ENCODE data around the gene SNX4. TPM values are rescaled to one million over a fixed set of nuclear protein-coding genes. Genes with fewer than 3 reads are reported as not detected.
"Not testable (repeated sequence)": the region's sequence is repeated elsewhere in the genome, so short reads cannot be mapped to it uniquely, and the experiment has no call there.

Gene SNX4
- total RNA-seq, 1 experiment from 2014 or later = 38.0 TPM

- no TSS peak for BruUV-seq (replicated peaks)
- Mint-ChIP-seq H3K4me3 (ENCODE audit: low read depth, unreplicated experiment) (no peak overlapping the region), H3K36me3 (ENCODE audit: insufficient read depth, unreplicated experiment) (no peaks in the 10 kb centered on the region), H3K4me1 (ENCODE audit: low read depth, unreplicated experiment) (no peaks in the 10 kb centered on the region), H3K27me3 (ENCODE audit: unreplicated experiment) (peaks cover 50% of the 10 kb centered on the region), H3K9me3 (ENCODE audit: low read depth, unreplicated experiment) (no peaks in the 10 kb centered on the region), H3K27ac (ENCODE audit: unreplicated experiment) (no peak overlapping the region)
- TF ChIP-seq, protein P1, sequence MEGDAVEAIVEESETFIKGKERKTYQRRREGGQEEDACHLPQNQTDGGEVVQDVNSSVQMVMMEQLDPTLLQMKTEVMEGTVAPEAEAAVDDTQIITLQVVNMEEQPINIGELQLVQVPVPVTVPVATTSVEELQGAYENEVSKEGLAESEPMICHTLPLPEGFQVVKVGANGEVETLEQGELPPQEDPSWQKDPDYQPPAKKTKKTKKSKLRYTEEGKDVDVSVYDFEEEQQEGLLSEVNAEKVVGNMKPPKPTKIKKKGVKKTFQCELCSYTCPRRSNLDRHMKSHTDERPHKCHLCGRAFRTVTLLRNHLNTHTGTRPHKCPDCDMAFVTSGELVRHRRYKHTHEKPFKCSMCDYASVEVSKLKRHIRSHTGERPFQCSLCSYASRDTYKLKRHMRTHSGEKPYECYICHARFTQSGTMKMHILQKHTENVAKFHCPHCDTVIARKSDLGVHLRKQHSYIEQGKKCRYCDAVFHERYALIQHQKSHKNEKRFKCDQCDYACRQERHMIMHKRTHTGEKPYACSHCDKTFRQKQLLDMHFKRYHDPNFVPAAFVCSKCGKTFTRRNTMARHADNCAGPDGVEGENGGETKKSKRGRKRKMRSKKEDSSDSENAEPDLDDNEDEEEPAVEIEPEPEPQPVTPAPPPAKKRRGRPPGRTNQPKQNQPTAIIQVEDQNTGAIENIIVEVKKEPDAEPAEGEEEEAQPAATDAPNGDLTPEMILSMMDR (IDR thresholded peaks at IDR 0.05; ENCODE audit: unreplicated experiment) = no peak
- intact Hi-C loops (cut with micrococcal nuclease; ENCODE audit: unreplicated experiment) = no loop called here
- CTCF ChIA-PET = no interaction called here
- DNase-seq = no peak
Measured at GRCh38 chr3:125406070-125406469, 113.9 kb downstream of the SNX4 start.

DNA sequence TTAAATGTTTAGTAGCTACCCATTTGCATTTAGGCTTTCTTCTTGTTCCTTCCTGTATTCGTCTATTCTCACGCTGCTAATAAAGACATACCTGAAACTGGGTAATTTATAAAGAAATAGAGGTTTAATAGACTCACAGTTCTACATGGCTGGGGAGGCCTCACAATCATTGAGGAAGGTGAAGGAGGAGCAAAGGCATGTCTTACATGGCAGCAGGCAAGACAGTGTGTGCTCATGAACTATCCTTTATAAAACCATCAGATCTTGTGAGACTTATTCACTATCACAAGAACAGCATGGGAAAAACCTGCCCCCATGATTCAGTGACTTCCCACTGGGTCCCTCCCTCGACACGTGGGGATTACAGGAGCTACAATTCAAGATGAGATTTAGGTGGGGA is 114.5 kb downstream of the SNX4 start:
- H3K4me3 Mint-ChIP-seq (ENCODE audit: low read depth, unreplicated experiment); CTCF ChIA-PET; H3K36me3 Mint-ChIP-seq (ENCODE audit: insufficient read depth, unreplicated experiment); H3K27ac Mint-ChIP-seq (ENCODE audit: unreplicated experiment); H3K9me3 Mint-ChIP-seq (ENCODE audit: low read depth, unreplicated experiment); BruUV-seq (replicated peaks); intact Hi-C loops (cut with micrococcal nuclease; ENCODE audit: unreplicated experiment); DNase-seq; H3K4me1 Mint-ChIP-seq (ENCODE audit: low read depth, unreplicated experiment): not testable (repeated sequence)
- peaks cover 50% of the 10 kb centered on the region for H3K27me3 Mint-ChIP-seq (ENCODE audit: unreplicated experiment)

GRCh38 chr3:125403789-125404188 is 116.2 kb downstream of the SNX4 start:
- H3K27ac Mint-ChIP-seq (ENCODE audit: unreplicated experiment) = no peak overlapping the region
- no peak overlapping the region for H3K4me3 Mint-ChIP-seq (ENCODE audit: low read depth, unreplicated experiment)
- H3K4me1 Mint-ChIP-seq (ENCODE audit: low read depth, unreplicated experiment) = no peaks in the 10 kb centered on the region
- intact Hi-C loops (cut with micrococcal nuclease; ENCODE audit: unreplicated experiment) = no loop called here
- peaks cover 51% of the 10 kb centered on the region for H3K27me3 Mint-ChIP-seq (ENCODE audit: unreplicated experiment)
- no peaks in the 10 kb centered on the region for H3K36me3 Mint-ChIP-seq (ENCODE audit: insufficient read depth, unreplicated experiment)
- TF ChIP-seq, protein P1 (IDR thresholded peaks at IDR 0.05; ENCODE audit: unreplicated experiment) = no peak
- BruUV-seq (replicated peaks) = no TSS peak
- CTCF ChIA-PET = interaction anchor here (0.6 kb wide), 1 partner anchor 412 kb away, joined by 3 read pairs; no protein-coding TSS in a partner anchor
- DNase-seq = no peak
- no peaks in the 10 kb centered on the region for H3K9me3 Mint-ChIP-seq (ENCODE audit: low read depth, unreplicated experiment)

GRCh38 chr3:125402639-125403038 is 117.4 kb downstream of the SNX4 start:
- TF ChIP-seq, protein P1 (IDR thresholded peaks at IDR 0.05; ENCODE audit: unreplicated experiment) = no peak
- Mint-ChIP-seq H3K27me3 (ENCODE audit: unreplicated experiment) (peaks cover 60% of the 10 kb centered on the region), H3K4me3 (ENCODE audit: low read depth, unreplicated experiment) (no peak overlapping the region), H3K4me1 (ENCODE audit: low read depth, unreplicated experiment) (no peaks in the 10 kb centered on the region), H3K27ac (ENCODE audit: unreplicated experiment) (no peak overlapping the region), H3K36me3 (ENCODE audit: insufficient read depth, unreplicated experiment) (no peaks in the 10 kb centered on the region), H3K9me3 (ENCODE audit: low read depth, unreplicated experiment) (no peaks in the 10 kb centered on the region)
- CTCF ChIA-PET = no interaction called here
- no peak for DNase-seq
- intact Hi-C loops (cut with micrococcal nuclease; ENCODE audit: unreplicated experiment) = no loop called here
- BruUV-seq (replicated peaks) = no TSS peak

GRCh38 chr3:125401402-125401801 is 118.6 kb downstream of the SNX4 start:
- CTCF ChIA-PET = no interaction called here
- Mint-ChIP-seq H3K4me1 (ENCODE audit: low read depth, unreplicated experiment) (no peaks in the 10 kb centered on the region), H3K4me3 (ENCODE audit: low read depth, unreplicated experiment) (no peak overlapping the region), H3K9me3 (ENCODE audit: low read depth, unreplicated experiment) (peaks cover 1% of the 10 kb centered on the region), H3K36me3 (ENCODE audit: insufficient read depth, unreplicated experiment) (no peaks in the 10 kb centered on the region), H3K27ac (ENCODE audit: unreplicated experiment) (no peak overlapping the region), H3K27me3 (ENCODE audit: unreplicated experiment) (peaks cover 50% of the 10 kb centered on the region)
- TF ChIP-seq, protein P1 (IDR thresholded peaks at IDR 0.05; ENCODE audit: unreplicated experiment) = no peak
- intact Hi-C loops (cut with micrococcal nuclease; ENCODE audit: unreplicated experiment) = no loop called here
- no peak for DNase-seq
- BruUV-seq (replicated peaks) = no TSS peak

Data from Calu3 (cell line).